Ishikawa (cell line): Measurements from ENCODE around the gene SLC16A6.

Experiments used
- CEBPB ChIP-seq: IDR thresholded peaks from 2 replicates; pipeline ENCODE4 v1.6.1; 2012
- CREB1 ChIP-seq: IDR thresholded peaks from 2 replicates; pipeline ENCODE4 v1.6.1; 2012; ENCODE audit warnings: low read depth
- EGR1 ChIP-seq: IDR thresholded peaks from 2 replicates; pipeline ENCODE4 v1.6.1; 2012
- EP300 ChIP-seq: IDR thresholded peaks from 2 replicates; pipeline ENCODE4 v1.6.1; 2012; ENCODE audit warnings: borderline replicate concordance
- FOXM1 ChIP-seq: IDR thresholded peaks from 2 replicates; pipeline ENCODE4 v1.6.1; 2012; ENCODE audit warnings: low read depth, borderline replicate concordance
- MAX ChIP-seq: IDR thresholded peaks from 2 replicates; pipeline ENCODE4 v1.6.1; 2012
- NFIC ChIP-seq: IDR thresholded peaks from 2 replicates; pipeline ENCODE4 v1.6.1; 2012
- RAD21 ChIP-seq: IDR thresholded peaks from 2 replicates; pipeline ENCODE4 v1.6.1; 2012; ENCODE audit warnings: low read depth
- REST ChIP-seq: IDR thresholded peaks from 2 replicates; pipeline ENCODE4 v1.6.1; 2012; ENCODE audit warnings: low read depth, mild to moderate bottlenecking
- TAF1 ChIP-seq: IDR thresholded peaks from 2 replicates; pipeline ENCODE4 v1.6.1; 2012; ENCODE audit warnings: low read depth, mild to moderate bottlenecking
- TCF12 ChIP-seq: IDR thresholded peaks from 2 replicates; pipeline ENCODE4 v1.6.1; 2012; ENCODE audit warnings: low read depth
- TEAD4 ChIP-seq: IDR thresholded peaks from 2 replicates; pipeline ENCODE4 v1.6.1; 2012
- USF1 ChIP-seq: IDR thresholded peaks from 2 replicates; pipeline ENCODE4 v1.6.1; 2012
- YY1 ChIP-seq: IDR thresholded peaks from 2 replicates; pipeline ENCODE4 v1.6.1; 2012; ENCODE audit warnings: low read depth
- ZBTB7A ChIP-seq: IDR thresholded peaks from 2 replicates; pipeline ENCODE4 v1.6.1; 2012; ENCODE audit warnings: low read depth

SLC16A6 gene

GRCh38 chr17:68324114-68324513 is 33.2 kb upstream of the SLC16A6 start:
- no peak for TF ChIP-seq EP300
- TF ChIP-seq CREB1: no peak
- TF ChIP-seq TAF1: no peak
- no peak for TF ChIP-seq NFIC
- TF ChIP-seq TEAD4: no peak
- no peak for TF ChIP-seq MAX
- no peak for TF ChIP-seq YY1
- TF ChIP-seq RAD21: no peak
- TF ChIP-seq TCF12: no peak
- TF ChIP-seq CEBPB: no peak
- TF ChIP-seq EGR1: no peak
- no peak for TF ChIP-seq ZBTB7A
- TF ChIP-seq FOXM1: no peak
- TF ChIP-seq REST: no peak
- no peak for TF ChIP-seq USF1

- no peak for TF ChIP-seq REST
- no peak for TF ChIP-seq YY1
- no peak for TF ChIP-seq EP300
- TF ChIP-seq CEBPB: no peak
- no peak for TF ChIP-seq TAF1
- no peak for TF ChIP-seq NFIC
- TF ChIP-seq USF1: no peak
- TF ChIP-seq FOXM1: no peak
- no peak for TF ChIP-seq ZBTB7A
- TF ChIP-seq RAD21: no peak
- TF ChIP-seq EGR1: no peak
- no peak for TF ChIP-seq TEAD4
- no peak for TF ChIP-seq CREB1
- TF ChIP-seq MAX: no peak
Observed at GRCh38 chr17:68322630-68323029, 31.7 kb upstream of the SLC16A6 start.

- TF ChIP-seq EP300 (no peak), TEAD4 (no peak), CEBPB (no peak), ZBTB7A (no peak), REST (no peak), FOXM1 (no peak), TAF1 (no peak), TCF12 (no peak), YY1 (no peak), CREB1 (no peak), USF1 (no peak)
Observed at GRCh38 chr17:68321556-68321954, 30.6 kb upstream of the SLC16A6 start.

- TF ChIP-seq USF1: no peak
- no peak for TF ChIP-seq NFIC
- no peak for TF ChIP-seq EP300
- no peak for TF ChIP-seq TEAD4
- TF ChIP-seq CEBPB: no peak
- TF ChIP-seq ZBTB7A: no peak
- TF ChIP-seq EGR1: no peak
- no peak for TF ChIP-seq CREB1
- TF ChIP-seq YY1: no peak
- no peak for TF ChIP-seq FOXM1
Observed at GRCh38 chr17:68320943-68321555, 30.1 kb upstream of the SLC16A6 start.
